GM12801 (cell line): ENCODE results near the gene FADS2.

ENCODE experiments used
- TF ChIP-seq, protein P1 (sequence below): IDR thresholded peaks from one replicate; pipeline ENCODE4 v1.5.1; 2011; ENCODE audit warnings: control low read depth; ENCODE audit not compliant: insufficient read length; ENCODE audit errors: extremely low read depth

FADS2 gene

GRCh38 chr11:61832754-61833153 is 4.7 kb downstream of the FADS2 start:
- TF ChIP-seq, protein P1, sequence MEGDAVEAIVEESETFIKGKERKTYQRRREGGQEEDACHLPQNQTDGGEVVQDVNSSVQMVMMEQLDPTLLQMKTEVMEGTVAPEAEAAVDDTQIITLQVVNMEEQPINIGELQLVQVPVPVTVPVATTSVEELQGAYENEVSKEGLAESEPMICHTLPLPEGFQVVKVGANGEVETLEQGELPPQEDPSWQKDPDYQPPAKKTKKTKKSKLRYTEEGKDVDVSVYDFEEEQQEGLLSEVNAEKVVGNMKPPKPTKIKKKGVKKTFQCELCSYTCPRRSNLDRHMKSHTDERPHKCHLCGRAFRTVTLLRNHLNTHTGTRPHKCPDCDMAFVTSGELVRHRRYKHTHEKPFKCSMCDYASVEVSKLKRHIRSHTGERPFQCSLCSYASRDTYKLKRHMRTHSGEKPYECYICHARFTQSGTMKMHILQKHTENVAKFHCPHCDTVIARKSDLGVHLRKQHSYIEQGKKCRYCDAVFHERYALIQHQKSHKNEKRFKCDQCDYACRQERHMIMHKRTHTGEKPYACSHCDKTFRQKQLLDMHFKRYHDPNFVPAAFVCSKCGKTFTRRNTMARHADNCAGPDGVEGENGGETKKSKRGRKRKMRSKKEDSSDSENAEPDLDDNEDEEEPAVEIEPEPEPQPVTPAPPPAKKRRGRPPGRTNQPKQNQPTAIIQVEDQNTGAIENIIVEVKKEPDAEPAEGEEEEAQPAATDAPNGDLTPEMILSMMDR, result no peak

DNA sequence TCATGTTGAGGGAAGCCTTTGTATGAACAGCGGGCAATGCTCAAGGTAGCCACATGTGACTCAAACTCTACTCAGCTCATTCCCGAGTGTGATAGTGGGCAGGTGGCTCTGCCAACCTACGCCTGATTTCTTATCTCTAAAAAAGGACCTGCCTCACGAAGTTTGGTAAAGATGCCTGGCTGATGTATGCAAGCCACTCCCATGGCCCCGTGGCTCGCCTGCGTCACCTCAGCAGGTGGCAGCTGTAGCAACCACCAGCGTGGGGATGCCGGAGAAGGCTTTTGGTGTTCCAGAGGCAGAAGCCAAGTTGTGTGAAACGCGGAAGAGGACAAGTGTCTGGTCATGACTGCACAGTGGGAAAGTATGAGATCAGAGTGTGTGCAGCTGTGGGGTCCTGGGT is 5.4 kb downstream of the FADS2 start:
- TF ChIP-seq, protein P1, result no peak

- TF ChIP-seq, protein P1, result no peak
Measured at GRCh38 chr11:61833926-61834277, 5.8 kb downstream of the FADS2 start.

GRCh38 chr11:61834278-61835048 is 6.4 kb downstream of the FADS2 start:
- TF ChIP-seq, protein P1, result no peak

DNA sequence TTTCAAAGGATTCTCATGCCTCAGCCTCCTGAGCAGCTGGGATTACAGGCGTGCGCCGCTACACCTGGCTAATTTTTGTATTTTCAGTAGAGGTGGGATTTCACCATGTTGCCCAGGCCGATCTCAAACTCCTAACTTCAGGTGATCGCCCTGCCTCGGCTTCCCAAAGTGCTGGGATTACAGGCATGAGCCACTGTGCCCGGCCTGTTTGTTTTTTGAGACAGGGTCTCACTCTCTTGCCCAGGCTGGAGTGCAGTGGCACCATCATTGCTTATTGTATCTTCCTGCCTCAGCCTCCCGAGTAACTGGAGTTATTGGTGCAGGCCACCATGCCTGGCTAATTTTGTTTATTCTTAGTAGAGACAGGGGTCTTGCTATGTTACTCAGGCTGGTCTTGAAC is 8.1 kb downstream of the FADS2 start:
- TF ChIP-seq, protein P1, result no peak

- TF ChIP-seq, protein P1, result no peak
Measured at GRCh38 chr11:61837411-61838005, 9.4 kb downstream of the FADS2 start.

DNA sequence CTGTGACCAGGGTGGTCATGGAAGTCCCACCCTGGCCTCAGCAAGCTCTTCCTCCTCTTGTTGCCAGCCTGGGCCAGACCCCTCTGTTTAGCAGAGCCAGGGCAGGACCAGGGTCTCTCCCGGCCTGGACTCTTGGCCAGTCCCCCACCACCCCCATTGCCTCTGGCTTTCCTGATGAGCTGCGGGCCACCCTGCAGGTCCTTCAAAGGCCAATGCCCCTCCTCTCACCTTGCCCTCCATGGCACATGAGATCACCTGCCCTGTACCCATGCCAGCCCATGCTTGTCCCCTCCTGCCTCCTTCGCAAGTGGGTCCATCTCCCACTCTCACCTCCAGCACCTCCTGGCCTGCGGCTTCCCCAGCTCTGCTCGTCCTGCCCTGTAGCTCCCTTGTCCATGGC is 10.4 kb downstream of the FADS2 start:
- TF ChIP-seq, protein P1, result no peak
